ENCODE data around the gene LRP3.

GRCh38 chr19:33198169-33198568 lies 4.0 kb downstream of the LRP3 start:
- no peak for TF ChIP-seq POLR2A (IDR thresholded peaks at IDR 0.05)
- TF ChIP-seq CTCF (IDR thresholded peaks at IDR 0.05), result no peak
